Right lobe of liver (tissue), 4 donors: ENCODE results near the gene FGF22.

Experiments used
- CTCF ChIP-seq, 4 donors: fragments of 200-600 bp in 3 of 4; fragments of 450-650 bp in 1 of 4; IDR thresholded peaks; one replicate each; pipeline versions ENCODE4 v1.5.1 to v1.8.0; 2016 to 2022; ENCODE audit warnings: antibody characterized with exemption in 4 of 4, mild to moderate bottlenecking in 2 of 4
- POLR2A ChIP-seq: fragments of 450-650 bp; IDR thresholded peaks from one replicate; pipeline ENCODE4 v1.6.1; 2017; ENCODE audit warnings: antibody characterized with exemption, mild to moderate bottlenecking
- donor health status: DM: no; HTN: no; CAD: no.
- donor health status: DM: no; HTN: no; CAD: no.
- donor health status: DM: no; HTN: yes; CAD: no.

GRCh38 chr19:616747-617526 is 22.7 kb upstream of the FGF22 start:
- TF ChIP-seq CTCF (IDR thresholded peaks at IDR 0.05): no peak
- TF ChIP-seq POLR2A: no peak
